Muscle of arm (tissue), 14 donors: Measurements from ENCODE around the gene MYO19. TPM values are rescaled to one million over a fixed set of nuclear protein-coding genes. Genes with fewer than 3 reads are reported as not detected.

Experiments used
- DNase-seq: peaks from one replicate; pipeline ENCODE4 v3.0.0-alpha.2; 2013
- long read RNA-seq, 11 donors: transcript quantifications; one replicate each; lab custom pipeline, GENCODE V29; 2026
- polyA plus RNA-seq, 12 donors: library from polyadenylated mRNA; unstranded; fragments of 120-200 nt; gene quantifications; one replicate each; pipeline ENCODE4 v1.2.1, GENCODE V29; 2013; ENCODE audit not compliant: insufficient read length in 12 of 12

Gene MYO19, protein sequence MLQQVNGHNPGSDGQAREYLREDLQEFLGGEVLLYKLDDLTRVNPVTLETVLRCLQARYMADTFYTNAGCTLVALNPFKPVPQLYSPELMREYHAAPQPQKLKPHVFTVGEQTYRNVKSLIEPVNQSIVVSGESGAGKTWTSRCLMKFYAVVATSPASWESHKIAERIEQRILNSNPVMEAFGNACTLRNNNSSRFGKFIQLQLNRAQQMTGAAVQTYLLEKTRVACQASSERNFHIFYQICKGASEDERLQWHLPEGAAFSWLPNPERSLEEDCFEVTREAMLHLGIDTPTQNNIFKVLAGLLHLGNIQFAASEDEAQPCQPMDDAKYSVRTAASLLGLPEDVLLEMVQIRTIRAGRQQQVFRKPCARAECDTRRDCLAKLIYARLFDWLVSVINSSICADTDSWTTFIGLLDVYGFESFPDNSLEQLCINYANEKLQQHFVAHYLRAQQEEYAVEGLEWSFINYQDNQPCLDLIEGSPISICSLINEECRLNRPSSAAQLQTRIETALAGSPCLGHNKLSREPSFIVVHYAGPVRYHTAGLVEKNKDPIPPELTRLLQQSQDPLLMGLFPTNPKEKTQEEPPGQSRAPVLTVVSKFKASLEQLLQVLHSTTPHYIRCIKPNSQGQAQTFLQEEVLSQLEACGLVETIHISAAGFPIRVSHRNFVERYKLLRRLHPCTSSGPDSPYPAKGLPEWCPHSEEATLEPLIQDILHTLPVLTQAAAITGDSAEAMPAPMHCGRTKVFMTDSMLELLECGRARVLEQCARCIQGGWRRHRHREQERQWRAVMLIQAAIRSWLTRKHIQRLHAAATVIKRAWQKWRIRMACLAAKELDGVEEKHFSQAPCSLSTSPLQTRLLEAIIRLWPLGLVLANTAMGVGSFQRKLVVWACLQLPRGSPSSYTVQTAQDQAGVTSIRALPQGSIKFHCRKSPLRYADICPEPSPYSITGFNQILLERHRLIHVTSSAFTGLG
- 10 to 100 TPM in 11 of 12 donors, not detected in 1; 19.7 to 60.2 (median 30.8) TPM for polyA plus RNA-seq
- long read RNA-seq, donor 1, full-length matches to known transcripts: 9 of 9 reads
- long read RNA-seq, donor 1, partial matches to known transcripts: 0 of 9 reads
- long read RNA-seq, donor 1, other reads (novel, unspliced or antisense): 0 of 9 reads
- long read RNA-seq, donor 2, partial matches to known transcripts: 214 of 227 reads
- long read RNA-seq, donor 2, other reads (novel, unspliced or antisense): 11 of 227 reads
- long read RNA-seq, donor 3, partial matches to known transcripts: 0 of 3 reads
- long read RNA-seq, donor 3, other reads (novel, unspliced or antisense): 0 of 3 reads
- long read RNA-seq, donor 4, partial matches to known transcripts: 0 of 1 reads
- long read RNA-seq, donor 4, other reads (novel, unspliced or antisense): 0 of 1 reads
- long read RNA-seq, donor 5, partial matches to known transcripts: 0 of 6 reads
- long read RNA-seq, donor 5, other reads (novel, unspliced or antisense): 0 of 6 reads
- long read RNA-seq, donor 6, partial matches to known transcripts: 36 of 44 reads
- long read RNA-seq, donor 6, other reads (novel, unspliced or antisense): 7 of 44 reads
- long read RNA-seq, donor 7, partial matches to known transcripts: 48 of 79 reads
- long read RNA-seq, donor 7, other reads (novel, unspliced or antisense): 27 of 79 reads
- long read RNA-seq, donor 8, partial matches to known transcripts: 165 of 186 reads
- long read RNA-seq, donor 8, other reads (novel, unspliced or antisense): 14 of 186 reads
- long read RNA-seq, donor 9, partial matches to known transcripts: 0 of 3 reads
- long read RNA-seq, donor 9, other reads (novel, unspliced or antisense): 0 of 3 reads
- long read RNA-seq, donor 10, partial matches to known transcripts: 0 of 5 reads
- long read RNA-seq, donor 10, other reads (novel, unspliced or antisense): 0 of 5 reads
- long read RNA-seq, donor 11, partial matches to known transcripts: 6 of 74 reads
- long read RNA-seq, donor 11, other reads (novel, unspliced or antisense): 60 of 74 reads

DNA sequence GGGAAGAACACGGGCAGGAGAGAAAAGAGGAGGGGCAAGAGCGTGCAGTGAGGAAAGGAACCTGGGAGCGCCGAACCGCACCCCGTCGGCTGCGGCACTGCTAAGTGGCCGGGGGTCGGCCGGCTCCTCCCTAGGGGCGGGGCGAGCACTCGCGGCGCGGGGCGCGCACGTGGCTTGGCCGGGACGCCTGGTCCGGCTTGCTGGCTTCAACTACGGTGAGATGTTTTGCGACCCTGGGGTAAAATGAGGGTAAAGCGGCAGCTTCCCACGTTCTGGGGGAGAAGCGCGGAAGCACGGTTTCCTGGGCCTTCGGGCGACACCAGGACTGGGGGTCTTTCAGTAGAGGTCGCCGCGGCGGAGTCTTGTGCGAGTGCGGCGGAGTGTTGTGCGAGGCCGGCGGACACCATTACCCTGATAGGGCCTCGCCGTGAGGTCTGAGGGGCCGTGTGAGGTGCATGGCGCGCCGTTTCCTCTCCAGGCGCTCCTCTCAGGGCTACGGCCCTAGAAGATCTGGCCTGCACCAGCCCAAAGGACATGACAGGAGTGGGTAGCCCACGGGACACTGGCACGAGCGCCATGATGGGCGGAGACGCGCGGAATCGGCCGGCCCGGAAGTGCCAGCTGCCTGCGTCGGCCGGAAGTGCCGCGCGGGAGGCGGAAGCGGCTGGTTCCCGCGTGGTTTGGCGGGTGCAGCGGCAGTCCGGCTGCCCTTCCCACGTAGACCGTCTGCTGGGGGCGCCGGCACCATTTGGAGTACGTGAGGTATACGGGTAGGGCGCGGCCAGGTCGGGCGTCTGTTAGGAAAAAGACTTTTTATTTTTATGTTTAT lies at the start of gene MYO19, which contains the start of gene PIGW:
TSS of gene MYO19 (minus strand) at position 29 of the 829 bp plus-strand sequence. CDS start 2,330 bp downstream, outside the sequence.
TSS of gene PIGW (plus strand) at position 148 of the 829 bp plus-strand sequence. CDS start 2,115 bp downstream, outside the sequence.
- DNase-seq: peak; percentile 91

DNA sequence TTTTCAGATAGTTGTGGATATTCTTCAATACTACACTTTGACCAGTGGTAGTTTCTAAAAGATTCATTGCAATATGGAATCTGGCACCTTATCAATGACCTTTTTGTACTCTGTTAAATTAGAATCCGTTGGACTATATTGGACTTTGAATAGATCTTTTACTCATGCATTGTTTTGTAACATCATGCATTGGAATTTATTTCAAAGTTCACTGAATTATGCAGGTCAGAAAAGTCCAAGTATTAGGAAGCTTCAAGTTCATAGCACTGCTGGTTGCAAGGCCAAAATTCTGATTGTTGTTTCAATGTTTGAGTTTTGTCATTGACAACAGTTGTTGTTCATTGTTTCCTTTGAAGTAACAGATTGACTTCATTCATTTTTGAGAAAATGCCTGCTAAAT lies 49.1 kb upstream of the MYO19 start:
- no peak for DNase-seq

DNA sequence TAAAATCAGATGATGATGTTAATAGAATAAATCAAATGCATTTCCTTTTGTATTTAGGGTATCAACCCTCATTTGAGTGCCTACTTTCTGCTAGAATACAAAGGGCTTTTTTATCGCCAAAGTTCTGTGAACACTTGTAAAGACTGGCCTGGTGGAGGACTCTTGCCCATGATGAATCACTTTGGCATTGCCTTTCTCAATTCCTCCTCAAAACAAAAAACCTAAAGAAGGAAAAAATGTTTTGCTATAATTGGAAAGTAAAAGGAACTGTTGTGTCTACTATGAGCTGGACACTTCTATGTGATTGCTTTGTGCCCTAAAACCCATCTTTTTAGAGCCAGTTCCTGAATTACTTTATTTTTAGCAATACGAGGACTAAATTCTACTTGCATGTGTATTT lies 44.0 kb upstream of the MYO19 start:
- no peak for DNase-seq

DNA sequence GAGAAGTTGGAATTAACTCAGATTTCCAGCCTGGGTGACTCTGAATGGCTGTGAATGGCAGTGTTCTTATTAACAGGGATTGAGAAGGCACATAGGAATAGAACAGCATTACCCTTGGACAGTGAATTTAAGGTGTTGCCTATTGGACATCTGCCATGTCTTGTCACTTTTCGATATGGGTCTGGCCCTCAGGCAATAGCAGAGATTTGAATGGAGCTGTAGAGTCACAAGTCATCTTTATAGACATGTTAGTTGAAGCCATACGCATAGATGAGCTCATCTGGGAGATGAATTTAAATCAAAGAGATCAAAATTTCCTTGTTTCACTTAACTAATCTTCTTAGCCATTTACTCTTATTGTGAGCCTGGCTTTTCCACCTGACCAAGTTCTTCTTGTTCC lies 42.1 kb upstream of the MYO19 start:
- DNase-seq: no peak

DNA sequence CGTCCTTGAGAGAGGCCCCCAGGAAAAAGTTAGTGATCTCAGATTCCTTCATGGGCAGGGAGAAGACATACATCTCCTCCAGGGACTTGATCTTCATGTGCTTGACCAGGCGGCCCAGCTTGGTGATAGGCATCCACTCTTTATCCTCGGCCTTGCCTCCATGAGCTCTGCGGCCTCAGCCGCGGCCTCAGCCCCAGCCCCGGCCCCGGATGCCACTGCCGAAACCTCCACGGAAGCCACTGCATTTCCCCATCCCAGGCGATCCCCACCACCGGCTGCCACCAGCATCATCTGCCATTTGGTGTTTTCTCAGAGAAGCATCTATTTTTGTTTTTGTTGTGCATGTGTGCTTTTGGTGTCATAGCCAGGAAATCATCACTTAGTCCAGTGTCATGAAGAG lies 40.4 kb upstream of the MYO19 start:
- no peak for DNase-seq

DNA sequence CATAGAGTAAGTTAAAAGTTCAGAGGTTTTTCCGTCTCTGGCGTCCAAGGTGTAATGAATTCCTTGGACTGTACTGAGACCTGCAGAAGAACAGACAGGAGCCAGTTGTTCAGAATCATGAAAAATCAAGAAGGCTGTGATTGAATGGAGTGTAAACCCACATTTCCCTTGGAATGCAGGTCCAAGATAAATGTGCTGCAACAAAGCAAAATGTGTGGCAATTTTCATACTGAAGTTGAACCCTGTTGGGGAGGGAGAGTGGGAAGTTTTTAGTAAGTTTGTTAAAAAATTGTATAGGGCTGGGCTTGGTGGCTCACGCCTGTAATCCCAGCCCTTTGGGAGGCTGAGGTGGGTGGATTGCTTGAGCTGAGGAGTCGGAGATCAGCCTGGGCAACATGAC lies 31.4 kb upstream of the MYO19 start:
- no peak for DNase-seq

DNA sequence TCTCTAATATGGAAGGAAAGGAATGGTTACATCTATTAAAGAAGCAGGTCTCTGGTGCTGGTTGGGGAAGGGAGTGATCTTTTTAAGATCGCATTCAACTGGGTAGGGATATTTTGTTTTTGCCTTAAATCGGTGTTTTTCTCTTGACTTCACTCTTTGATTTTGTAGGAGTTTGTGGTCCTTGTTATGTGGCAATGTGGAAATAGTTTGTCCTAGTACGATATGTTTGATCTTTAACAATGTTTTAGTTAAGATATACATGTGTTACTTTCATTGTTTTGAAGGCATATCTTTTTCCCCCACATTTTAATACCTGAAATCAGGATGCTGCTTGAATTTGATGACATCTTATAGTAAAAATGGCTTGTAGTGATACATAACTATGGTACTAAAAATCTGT lies 18.8 kb upstream of the MYO19 start:
- no peak for DNase-seq

DNA sequence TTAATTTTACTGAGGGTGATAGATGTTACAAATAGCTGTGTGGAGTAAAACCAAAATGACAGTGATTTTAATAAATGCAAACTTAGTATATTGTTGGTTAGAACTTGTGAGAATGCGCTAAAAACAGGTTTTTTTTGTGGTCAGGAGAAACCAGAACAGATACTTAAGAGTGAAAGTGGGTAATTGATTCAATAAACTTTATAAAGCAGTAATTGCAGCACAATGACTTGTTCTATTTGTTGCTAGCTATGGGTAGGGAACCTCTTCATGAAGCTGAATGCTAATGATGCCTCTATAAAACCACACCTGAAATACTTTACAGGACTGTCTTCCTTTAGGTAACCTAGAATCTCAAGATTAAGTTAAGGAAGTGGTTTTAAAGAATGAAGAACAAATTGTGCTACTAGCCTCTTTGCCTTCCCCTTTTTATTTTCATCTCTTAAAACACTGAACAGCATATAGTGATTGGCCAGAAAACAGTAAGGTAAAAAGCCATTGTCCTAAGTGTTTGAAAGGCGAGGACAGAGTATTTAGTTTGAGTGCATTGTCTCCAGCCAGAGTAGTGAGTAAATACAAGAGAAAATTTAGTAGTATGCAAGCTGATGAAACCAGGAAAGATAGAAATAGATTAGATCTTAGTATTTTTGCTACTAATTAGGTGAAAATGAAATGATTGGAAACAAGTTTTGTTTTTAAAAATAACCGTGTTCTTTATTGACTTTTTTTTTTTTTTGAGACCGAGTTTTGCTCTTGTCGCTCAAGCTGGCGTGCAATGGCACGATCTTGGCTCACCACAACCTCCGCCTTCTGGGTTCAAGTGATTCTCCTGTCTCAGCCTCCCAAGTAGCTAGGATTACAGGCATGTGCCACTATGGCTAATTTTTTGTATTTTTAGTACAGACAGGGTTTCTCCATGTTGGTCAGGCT lies 16.1 kb upstream of the MYO19 start:
- DNase-seq: no peak

DNA sequence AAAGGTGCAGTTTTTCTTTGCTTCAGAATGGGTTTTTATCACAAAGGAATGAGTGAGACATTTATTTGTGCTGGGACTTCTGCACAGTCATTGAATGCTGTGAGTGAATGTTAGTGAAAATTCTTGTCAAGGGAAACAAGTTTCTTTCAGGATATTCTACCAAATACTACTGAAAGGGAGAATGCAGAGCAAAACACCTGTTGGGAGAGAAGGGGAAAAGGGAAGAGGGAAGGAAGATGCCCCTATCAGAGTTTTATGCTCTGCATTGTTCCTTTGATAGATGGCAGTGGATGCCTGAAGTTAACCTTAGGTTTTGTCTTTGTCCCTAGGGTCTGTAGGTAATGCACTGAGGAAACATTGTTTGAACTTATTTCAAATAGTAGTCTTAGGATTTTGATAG lies 13.1 kb upstream of the MYO19 start:
- no peak for DNase-seq

DNA sequence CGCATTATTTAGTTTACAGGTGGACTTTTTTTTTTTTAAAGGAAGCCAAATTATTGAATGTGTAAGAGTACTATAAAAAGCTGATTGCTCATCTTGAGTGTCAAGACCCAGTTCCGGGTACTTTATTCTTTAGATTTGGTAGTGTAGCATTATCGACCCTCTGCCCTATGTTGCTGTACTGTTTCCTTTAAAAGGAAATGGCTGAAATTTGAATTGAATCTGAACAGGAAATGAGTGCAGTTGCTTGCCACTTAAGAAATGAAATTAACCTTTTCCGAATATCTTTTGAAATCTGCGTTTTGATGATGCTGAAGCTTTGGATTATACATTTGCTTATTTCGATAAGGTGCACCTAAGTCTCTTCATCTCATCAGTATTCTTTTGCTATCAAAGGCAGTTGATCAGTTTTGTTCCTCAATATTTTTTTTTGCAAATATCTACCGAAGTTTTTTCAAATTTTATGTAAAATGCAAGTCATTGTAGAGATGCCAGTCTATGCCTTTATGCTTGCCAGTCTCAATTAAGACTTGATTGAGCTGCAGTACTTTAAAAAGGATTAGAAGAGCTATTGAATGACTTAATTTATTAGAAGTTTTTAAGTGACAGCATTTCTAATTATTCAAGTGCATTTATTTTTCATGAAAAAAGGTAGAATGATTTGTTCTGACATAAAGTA lies 11.9 kb upstream of the MYO19 start:
- DNase-seq: no peak

DNA sequence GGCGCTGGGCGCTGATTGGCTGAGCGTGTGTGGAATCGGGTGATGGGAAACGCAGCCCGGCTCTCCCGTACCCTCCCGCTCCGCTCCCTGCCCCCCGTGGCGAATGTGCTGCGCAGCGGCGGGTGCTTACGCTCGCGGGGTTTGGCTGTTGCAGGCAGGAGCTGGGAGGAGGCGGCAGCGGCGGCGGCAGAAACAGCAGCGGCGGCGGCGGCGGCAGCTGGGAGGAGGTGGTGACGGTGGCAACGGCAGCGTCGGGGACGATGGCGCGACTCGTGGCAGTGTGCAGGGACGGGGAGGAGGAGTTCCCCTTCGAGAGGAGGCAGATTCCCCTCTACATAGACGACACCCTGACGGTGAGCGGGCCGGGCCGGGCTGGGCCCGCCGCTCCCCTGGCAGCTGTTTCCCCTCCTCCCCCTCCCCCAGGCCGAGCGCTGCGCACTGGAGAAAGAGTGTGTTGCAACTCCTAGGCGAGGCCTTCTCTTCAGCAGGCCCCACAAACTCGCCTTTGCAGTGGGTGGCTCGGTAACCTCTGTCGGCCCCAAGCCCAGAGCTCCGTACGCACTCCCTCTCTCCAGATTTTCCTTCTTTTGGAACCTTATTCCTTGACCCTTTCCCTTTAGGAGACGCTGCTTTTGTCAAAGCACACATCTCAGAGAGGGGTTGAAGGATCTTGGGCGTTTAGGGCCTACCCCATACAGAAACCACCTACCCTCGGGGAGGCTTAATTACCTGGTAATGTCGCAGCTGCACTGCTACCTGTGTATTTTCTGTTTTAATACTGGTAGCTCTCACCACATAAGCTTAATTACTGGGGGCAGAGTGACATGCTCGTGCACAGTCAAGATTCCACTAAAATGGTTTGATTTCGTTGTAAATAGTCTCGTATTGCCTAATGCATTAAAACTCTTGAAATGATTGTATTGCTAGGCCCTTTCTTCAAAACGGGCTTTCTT lies 11.1 kb upstream of the MYO19 start:
- peak; percentile 68 for DNase-seq

DNA sequence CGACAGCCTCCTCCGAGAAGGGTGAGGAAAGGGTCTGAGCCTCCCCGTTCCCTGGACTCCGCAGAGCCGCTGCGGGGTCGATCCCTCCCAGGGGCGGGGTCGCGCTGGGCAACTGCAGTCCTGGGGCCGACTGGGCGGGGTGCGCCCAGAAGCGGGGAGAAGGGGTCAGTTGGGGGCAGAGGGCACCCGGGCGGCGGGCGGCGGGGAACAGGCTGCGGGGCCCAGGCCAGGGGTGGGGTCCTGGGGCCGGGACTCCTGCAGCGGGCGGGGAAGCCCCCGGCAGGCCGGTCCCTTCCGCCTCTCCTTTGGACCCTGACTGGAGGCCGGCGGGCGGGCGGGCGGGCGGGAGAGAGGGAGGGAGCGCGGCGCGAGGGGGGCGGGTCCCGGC lies 10.4 kb upstream of the MYO19 start:
- peak; percentile 94 for DNase-seq

DNA sequence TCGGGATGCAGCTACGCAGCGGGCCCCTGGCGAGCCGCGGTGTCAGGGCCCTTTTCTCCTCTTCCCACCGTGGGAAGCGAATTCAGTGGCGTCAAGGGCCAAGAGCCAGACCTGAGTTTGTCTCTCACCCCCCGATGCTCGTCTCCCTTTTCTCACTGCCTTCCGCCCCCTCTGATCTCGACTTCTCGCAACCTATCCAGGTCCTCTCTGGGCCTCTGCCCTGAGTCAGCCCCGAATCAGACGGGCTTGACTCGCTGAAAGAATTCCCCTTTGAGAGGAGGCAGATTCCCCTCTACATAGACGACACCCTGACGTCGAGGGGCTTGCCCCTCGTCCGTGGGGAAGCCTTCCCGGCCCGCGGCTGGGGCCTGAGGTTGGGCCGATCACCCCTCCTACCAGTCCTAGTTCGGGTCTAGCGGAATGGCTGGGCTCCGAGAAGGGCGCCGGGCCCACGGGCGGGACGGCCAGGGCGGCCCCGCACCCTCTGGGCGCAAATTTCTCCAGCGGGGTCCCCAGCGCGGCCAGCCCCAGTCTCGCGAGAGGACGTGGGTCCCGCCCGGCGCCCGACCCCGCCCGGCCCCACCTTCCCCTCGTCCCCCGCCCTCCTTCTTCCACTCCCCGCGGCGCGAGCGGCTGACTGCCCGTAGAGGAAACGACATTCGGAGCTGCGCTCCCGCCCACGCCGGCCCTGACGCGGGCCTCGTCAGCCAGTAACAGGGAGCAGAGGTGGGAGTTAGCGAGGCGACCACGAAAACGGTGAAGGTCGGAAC lies 9.8 kb upstream of the MYO19 start, which contains the start of gene GGNBP2:
TSS of gene GGNBP2 (plus strand) at position 613 of the 770 bp plus-strand sequence. CDS start 806 bp downstream, outside the sequence.
- peak; percentile 94 for DNase-seq

DNA sequence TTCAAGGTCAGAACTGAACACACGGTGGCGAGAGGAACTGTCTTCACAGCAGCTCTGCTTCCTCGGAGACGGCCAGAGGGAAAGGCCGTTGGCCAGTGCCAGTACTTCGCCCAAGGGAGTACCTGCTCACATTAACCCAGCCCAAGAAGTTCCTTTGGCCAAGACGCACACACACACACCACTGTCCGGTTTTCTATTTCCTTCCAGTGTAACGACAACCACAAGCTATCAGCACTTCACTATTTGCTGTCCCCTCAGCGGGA lies 9.3 kb upstream of the MYO19 start:
- DNase-seq: no peak

DNA sequence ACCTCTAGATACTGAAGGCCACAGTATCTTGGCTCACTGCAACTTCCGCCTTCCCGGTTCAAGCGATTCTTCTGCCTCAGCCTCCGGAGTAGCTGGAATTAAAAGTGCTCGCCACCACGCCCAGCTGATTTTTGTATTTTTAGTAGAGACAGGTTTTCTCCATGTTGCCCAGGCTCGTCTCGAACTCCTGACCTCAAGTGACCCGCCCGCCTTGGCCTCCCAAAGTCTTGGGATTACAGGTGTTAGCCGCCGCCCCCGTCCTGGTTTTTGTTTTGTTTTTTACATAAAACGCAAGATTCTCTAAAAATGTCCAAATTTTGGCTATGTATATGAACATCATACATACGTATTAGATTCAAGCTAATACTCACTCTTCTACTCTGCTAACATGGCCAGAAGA lies 8.1 kb upstream of the MYO19 start:
- no peak for DNase-seq

DNA sequence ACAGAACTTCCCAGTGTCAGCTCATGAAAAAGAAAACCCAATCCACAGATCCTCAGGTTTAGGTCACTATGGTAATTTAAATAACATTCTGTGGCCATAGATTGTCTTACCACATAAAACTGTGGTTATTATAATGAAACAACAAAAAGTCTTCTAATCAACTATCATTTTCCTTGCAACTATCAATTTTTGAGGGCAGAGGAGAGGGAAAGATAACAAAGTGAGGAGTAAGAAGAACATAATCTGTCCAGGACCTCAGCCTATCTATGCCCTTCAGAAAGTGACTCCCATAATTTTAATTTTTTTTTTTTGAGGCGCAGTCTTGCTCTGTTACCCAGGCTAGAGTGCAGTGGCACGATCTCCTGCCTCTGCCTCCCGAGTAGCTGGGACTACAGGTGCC lies 6.0 kb upstream of the MYO19 start:
- no peak for DNase-seq
